Activated CD4-positive, alpha-beta T cell treated with anti-CD3 and anti-CD28 coated beads, Interleukin-2, amount 50 U/mL, for 16 hours (primary cell): ENCODE results near the gene ABHD18.
A peak's percentile ranks its signal among the peaks of the same experiment; 100 is the strongest.
"Not testable (repeated sequence)": the region's sequence is repeated elsewhere in the genome, so short reads cannot be mapped to it uniquely, and the experiment has no call there.

ENCODE experiments used
- DNase-seq: peaks from one replicate; pipeline ENCODE4 v3.0.0-alpha.2; 2020

Gene ABHD18

GRCh38 chr4:127965062-127965802 is at the start of gene ABHD18, which contains the start of gene MFSD8:
TSS of gene ABHD18 (plus strand) at chr4:127965406. CDS start at chr4:127982956, 17,550 bp downstream.
TSS of gene MFSD8 (minus strand) at chr4:127965173. CDS start at chr4:127965133, 40 bp downstream.
- DNase-seq, result peak; percentile 100

- DNase-seq, result no peak
Measured at GRCh38 chr4:127916512-127916911, 48.7 kb upstream of the ABHD18 start.

- no peak for DNase-seq
Measured at GRCh38 chr4:127917151-127917550, 48.1 kb upstream of the ABHD18 start.

- DNase-seq, result no peak
Measured at GRCh38 chr4:127920521-127920920, 44.7 kb upstream of the ABHD18 start.

- DNase-seq, result no peak
Measured at GRCh38 chr4:127922226-127922625, 43.0 kb upstream of the ABHD18 start.

GRCh38 chr4:127925720-127926119 is 39.5 kb upstream of the ABHD18 start:
- DNase-seq, result not testable (repeated sequence)

GRCh38 chr4:127930175-127930574 is 35.0 kb upstream of the ABHD18 start:
- DNase-seq, result no peak

GRCh38 chr4:127931836-127932235 is 33.4 kb upstream of the ABHD18 start:
- not testable (repeated sequence) for DNase-seq

- peak; percentile 2 for DNase-seq
Measured at GRCh38 chr4:127936974-127937373, 28.2 kb upstream of the ABHD18 start.

- no peak for DNase-seq
Measured at GRCh38 chr4:127957105-127957504, 8.1 kb upstream of the ABHD18 start.

- no peak for DNase-seq
Measured at GRCh38 chr4:127959794-127960193, 5.4 kb upstream of the ABHD18 start.

GRCh38 chr4:127963633-127964398 is 1.4 kb upstream of the ABHD18 start:
- peak; percentile 16 for DNase-seq

GRCh38 chr4:127964426-127965061 is 662 bp upstream of the ABHD18 start:
- DNase-seq, result not testable (repeated sequence)

- peak; percentile 64 for DNase-seq
Measured at GRCh38 chr4:127965803-127966175, 583 bp downstream of the ABHD18 start.

- DNase-seq, result no peak
Measured at GRCh38 chr4:127967141-127967775, 2.1 kb downstream of the ABHD18 start.

GRCh38 chr4:127968586-127968985 is 3.4 kb downstream of the ABHD18 start:
- no peak for DNase-seq

GRCh38 chr4:127970925-127971324 is 5.7 kb downstream of the ABHD18 start:
- not testable (repeated sequence) for DNase-seq

- DNase-seq, result peak; percentile 8
Measured at GRCh38 chr4:127975121-127975770, 10.0 kb downstream of the ABHD18 start.

- no peak for DNase-seq
Measured at GRCh38 chr4:127978930-127979329, 13.7 kb downstream of the ABHD18 start.

- DNase-seq, result no peak
Measured at GRCh38 chr4:127982445-127982844, 17.2 kb downstream of the ABHD18 start.

- DNase-seq, result no peak
Measured at GRCh38 chr4:127985989-127986388, 20.8 kb downstream of the ABHD18 start.

- DNase-seq, result no peak
Measured at GRCh38 chr4:127988638-127989037, 23.4 kb downstream of the ABHD18 start.

GRCh38 chr4:127993151-127993550 is 27.9 kb downstream of the ABHD18 start:
- no peak for DNase-seq
